GM21529 (cell line): Measurements from ENCODE around the gene ATXN7.

ENCODE experiments used
- ATAC-seq: cut with Tn5 transposase; IDR thresholded peaks from one replicate; pipeline ENCODE4 v1.9.1; 2021; ENCODE audit not compliant: unreplicated experiment

Gene ATXN7

GRCh38 chr3:63863150-63864007 lies at the start of gene ATXN7, which contains the start of gene THOC7:
Gene ATXN7, plus strand, starts transcription at chr3:63863867. Its CDS starts 48,732 bp downstream, at chr3:63912599.
Gene THOC7, minus strand, starts transcription at chr3:63863805. Its CDS starts 15 bp downstream, at chr3:63863790.
- ATAC-seq, result peak; percentile 71

- ATAC-seq, result no peak
Measured at GRCh38 chr3:63814237-63814636, 49.4 kb upstream of the ATXN7 start.

- ATAC-seq, result no peak
Measured at GRCh38 chr3:63817225-63817624, 46.4 kb upstream of the ATXN7 start.

- peak; percentile 77 for ATAC-seq
Measured at GRCh38 chr3:63818282-63819150, 45.2 kb upstream of the ATXN7 start.

- ATAC-seq, result no peak
Measured at GRCh38 chr3:63819151-63819398, 44.6 kb upstream of the ATXN7 start, which contains the start of gene C3orf49. Gene C3orf49, plus strand, starts transcription at chr3:63819299. Its CDS starts 173 bp downstream, at chr3:63819472.

GRCh38 chr3:63824309-63824708 lies 39.4 kb upstream of the ATXN7 start:
- no peak for ATAC-seq

- ATAC-seq, result no peak
Measured at GRCh38 chr3:63830526-63830925, 33.1 kb upstream of the ATXN7 start.

- ATAC-seq, result no peak
Measured at GRCh38 chr3:63832395-63832794, 31.3 kb upstream of the ATXN7 start.

- no peak for ATAC-seq
Measured at GRCh38 chr3:63841704-63842103, 22.0 kb upstream of the ATXN7 start.

- no peak for ATAC-seq
Measured at GRCh38 chr3:63842127-63842526, 21.5 kb upstream of the ATXN7 start.

GRCh38 chr3:63845215-63845614 lies 18.5 kb upstream of the ATXN7 start:
- ATAC-seq, result no peak

GRCh38 chr3:63847718-63848450 lies 15.8 kb upstream of the ATXN7 start:
- no peak for ATAC-seq

- ATAC-seq, result no peak
Measured at GRCh38 chr3:63849175-63849574, 14.5 kb upstream of the ATXN7 start.

- no peak for ATAC-seq
Measured at GRCh38 chr3:63851287-63851686, 12.4 kb upstream of the ATXN7 start.

GRCh38 chr3:63853106-63853505 lies 10.6 kb upstream of the ATXN7 start:
- ATAC-seq, result no peak

- ATAC-seq, result no peak
Measured at GRCh38 chr3:63855333-63855940, 8.2 kb upstream of the ATXN7 start.

GRCh38 chr3:63857311-63857710 lies 6.4 kb upstream of the ATXN7 start:
- ATAC-seq, result no peak

- ATAC-seq, result no peak
Measured at GRCh38 chr3:63860776-63861175, 2.9 kb upstream of the ATXN7 start.

GRCh38 chr3:63861306-63861705 lies 2.4 kb upstream of the ATXN7 start:
- no peak for ATAC-seq

GRCh38 chr3:63862804-63863149 lies 890 bp upstream of the ATXN7 start:
- peak; percentile 5 for ATAC-seq
